Inferior parietal cortex (tissue), 1 donor: ENCODE measurements around the gene TIGD1.

Experiments used
- DNase-seq: peaks from one replicate; pipeline ENCODE4 v3.0.0-alpha.2; 2016; ENCODE audit errors: extremely low spot score

The TIGD1 gene

GRCh38 chr2:232523682-232524597, 26.4 kb downstream of the TIGD1 start:
- DNase-seq = no peak

GRCh38 chr2:232523402-232523681, 27.0 kb downstream of the TIGD1 start:
- no peak for DNase-seq

- no peak for DNase-seq
Observed at GRCh38 chr2:232522623-232523401, 27.5 kb downstream of the TIGD1 start.

GRCh38 chr2:232521959-232522622, 28.3 kb downstream of the TIGD1 start:
- DNase-seq = peak; percentile 52

- DNase-seq = no peak
Observed at GRCh38 chr2:232521098-232521497, 29.3 kb downstream of the TIGD1 start.

GRCh38 chr2:232520489-232520888, 29.9 kb downstream of the TIGD1 start:
- no peak for DNase-seq

GRCh38 chr2:232519581-232520438, 30.5 kb downstream of the TIGD1 start, which contains the start of gene PRSS56:
Gene PRSS56, plus strand, starts transcription at chr2:232520388. Its CDS starts 211 bp downstream, at chr2:232520599.
- DNase-seq = no peak

- no peak for DNase-seq
Observed at GRCh38 chr2:232518844-232519243, 31.5 kb downstream of the TIGD1 start.

- no peak for DNase-seq
Observed at GRCh38 chr2:232516551-232516950, 33.8 kb downstream of the TIGD1 start.

- no peak for DNase-seq
Observed at GRCh38 chr2:232515639-232516038, 34.7 kb downstream of the TIGD1 start.

GRCh38 chr2:232513353-232513752, 37.0 kb downstream of the TIGD1 start:
- no peak for DNase-seq

GRCh38 chr2:232512602-232513001, 37.8 kb downstream of the TIGD1 start:
- DNase-seq = no peak

- DNase-seq = no peak
Observed at GRCh38 chr2:232511336-232511890, 38.9 kb downstream of the TIGD1 start.

GRCh38 chr2:232508251-232508650, 42.1 kb downstream of the TIGD1 start:
- no peak for DNase-seq

GRCh38 chr2:232506709-232507108, 43.6 kb downstream of the TIGD1 start:
- DNase-seq = no peak

GRCh38 chr2:232505856-232506255, 44.5 kb downstream of the TIGD1 start:
- DNase-seq = no peak

- DNase-seq = no peak
Observed at GRCh38 chr2:232504438-232504837, 45.9 kb downstream of the TIGD1 start.

- no peak for DNase-seq
Observed at GRCh38 chr2:232503809-232504323, 46.5 kb downstream of the TIGD1 start.

- DNase-seq = no peak
Observed at GRCh38 chr2:232502911-232503808, 47.2 kb downstream of the TIGD1 start.

GRCh38 chr2:232502511-232502910, 47.8 kb downstream of the TIGD1 start:
- no peak for DNase-seq
